H9 (cell line): ENCODE measurements around the gene TPD52L1. TPM values are rescaled to one million over a fixed set of nuclear protein-coding genes. Genes with fewer than 3 reads are reported as not detected.

ENCODE experiments used
- DNase-seq: peaks from one replicate; pipeline ENCODE4 v3.0.0-alpha.2; 2017
- H2AFZ ChIP-seq: one replicate; pipeline ENCODE4 v1.6.1; 2013; ENCODE audit warnings: mild to moderate bottlenecking, low read length, control low read depth, moderate library complexity
- H2AK5ac ChIP-seq: 2 replicates; pipeline ENCODE4 v1.6.1; 2013; ENCODE audit warnings: low read length, control low read depth, mixed read lengths; ENCODE audit not compliant: insufficient read length
- H2BK120ac ChIP-seq: one replicate; pipeline ENCODE4 v1.6.1; 2013; ENCODE audit warnings: low read depth, mild to moderate bottlenecking, low read length, control low read depth, inconsistent platforms; ENCODE audit not compliant: poor library complexity, severe bottlenecking
- H2BK12ac ChIP-seq: 2 replicates; pipeline ENCODE4 v1.6.1; 2013; ENCODE audit warnings: low read length, control low read depth, mixed read lengths, low read depth; ENCODE audit not compliant: insufficient read length
- H2BK15ac ChIP-seq: 2 replicates; pipeline ENCODE4 v1.6.1; 2013; ENCODE audit warnings: low read depth, low read length, control low read depth
- H2BK20ac ChIP-seq: one replicate; pipeline ENCODE4 v1.6.1; 2013; ENCODE audit warnings: low read depth, mild to moderate bottlenecking, low read length, control low read depth, inconsistent platforms; ENCODE audit not compliant: poor library complexity, severe bottlenecking
- H2BK5ac ChIP-seq: 2 replicates; pipeline ENCODE4 v1.6.1; 2013; ENCODE audit warnings: low read length, control low read depth, mixed read lengths; ENCODE audit not compliant: insufficient read length
- H3K14ac ChIP-seq: 2 replicates; pipeline ENCODE4 v1.6.1; 2013; ENCODE audit warnings: low read length, control low read depth; ENCODE audit not compliant: insufficient read depth
- H3K18ac ChIP-seq: 2 replicates; pipeline ENCODE4 v1.6.1; 2013; ENCODE audit warnings: low read depth, mild to moderate bottlenecking, mixed read lengths, low read length, control low read depth; ENCODE audit not compliant: insufficient read length
- H3K23ac ChIP-seq: 2 replicates; pipeline ENCODE4 v1.6.1; 2013; ENCODE audit warnings: low read length, control low read depth, mixed read lengths, low read depth; ENCODE audit not compliant: insufficient read length
- H3K23me2 ChIP-seq: 2 replicates; pipeline ENCODE4 v1.6.1; 2013; ENCODE audit warnings: low read depth, mild to moderate bottlenecking, mixed read lengths, low read length, control low read depth; ENCODE audit not compliant: insufficient read length, poor library complexity, severe bottlenecking
- H3K27ac ChIP-seq: 2 replicates; pipeline ENCODE4 v1.5.1; 2013; ENCODE audit warnings: low read length, control low read depth, mixed read lengths, low read depth; ENCODE audit not compliant: insufficient read length
- H3K27me3 ChIP-seq: 2 replicates; pipeline ENCODE4 v1.6.1; 2013; ENCODE audit warnings: low read length, control low read depth, inconsistent platforms; ENCODE audit not compliant: insufficient read depth
- H3K4ac ChIP-seq: 2 replicates; pipeline ENCODE4 v1.6.1; 2013; ENCODE audit warnings: low read depth, mild to moderate bottlenecking, control low read depth, inconsistent platforms, low read length, moderate library complexity
- H3K4me1 ChIP-seq: 2 replicates; pipeline ENCODE4 v1.6.1; 2013; ENCODE audit warnings: low read length, control low read depth, inconsistent platforms; ENCODE audit not compliant: insufficient read depth
- H3K4me2 ChIP-seq: 2 replicates; pipeline ENCODE4 v1.6.1; 2013; ENCODE audit warnings: low read length, control low read depth, mixed read lengths; ENCODE audit not compliant: insufficient read length, insufficient read depth
- H3K56ac ChIP-seq: 2 replicates; pipeline ENCODE4 v1.6.1; 2013; ENCODE audit warnings: low read depth, mild to moderate bottlenecking, mixed read lengths, low read length, control low read depth; ENCODE audit not compliant: insufficient read length
- H3K79me1 ChIP-seq: 2 replicates; pipeline ENCODE4 v1.6.1; 2013; ENCODE audit warnings: low read depth, mild to moderate bottlenecking, moderate library complexity, low read length, control low read depth, inconsistent platforms; ENCODE audit not compliant: insufficient read depth, poor library complexity, severe bottlenecking
- H3K79me2 ChIP-seq: 2 replicates; pipeline ENCODE4 v1.6.1; 2013; ENCODE audit warnings: low read length, control low read depth, inconsistent platforms; ENCODE audit not compliant: insufficient read depth
- H3K9ac ChIP-seq: 2 replicates; pipeline ENCODE4 v1.6.1; 2013; ENCODE audit warnings: low read length, control low read depth, mixed read lengths; ENCODE audit not compliant: insufficient read length; ENCODE audit errors: extremely low read depth
- H3K9me3 ChIP-seq: one replicate; pipeline ENCODE4 v1.6.1; 2013; ENCODE audit warnings: low read depth, low read length, inconsistent platforms; ENCODE audit not compliant: control insufficient read depth
- H3T11ph ChIP-seq: one replicate; pipeline ENCODE4 v1.6.1; 2013; ENCODE audit warnings: mild to moderate bottlenecking, low read length, control low read depth, inconsistent platforms
- H4K20me1 ChIP-seq: one replicate; pipeline ENCODE4 v1.6.1; 2013; ENCODE audit not compliant: control insufficient read depth, insufficient read length, insufficient read depth
- H4K5ac ChIP-seq: 2 replicates; pipeline ENCODE4 v1.6.1; 2013; ENCODE audit warnings: low read depth, mild to moderate bottlenecking, mixed read lengths, low read length, control low read depth; ENCODE audit not compliant: insufficient read length
- H4K8ac ChIP-seq: replicated peaks from 2 replicates; pipeline ENCODE4 v1.6.1; 2013; ENCODE audit warnings: low read length, control low read depth, mixed read lengths, low read depth; ENCODE audit not compliant: insufficient read length
- H4K91ac ChIP-seq: 2 replicates; pipeline ENCODE4 v1.6.1; 2013; ENCODE audit warnings: low read depth, mild to moderate bottlenecking, moderate library complexity, mixed read lengths, low read length, control low read depth; ENCODE audit not compliant: insufficient read length
- H3K27ac Mint-ChIP-seq, 3 experiments: 2 replicates in 2 of 3; 3 replicates in 1 of 3; pipeline ENCODE4 v1.8.0; 2020 to 2021; ENCODE audit warnings: mixed read lengths in 3 of 3, mild to moderate bottlenecking in 1 of 3, moderate library complexity in 1 of 3
- H3K27me3 Mint-ChIP-seq: 2 replicates; pipeline ENCODE4 v1.8.0; 2021; ENCODE audit warnings: low read depth, mild to moderate bottlenecking, moderate library complexity, mixed read lengths
- H3K36me3 Mint-ChIP-seq, 3 experiments: 2 replicates in 2 of 3; 3 replicates in 1 of 3; pipeline ENCODE4 v1.8.0; 2020 to 2021; ENCODE audit warnings: low read depth in 3 of 3, mixed read lengths in 3 of 3; ENCODE audit not compliant: insufficient read depth in 1 of 3
- H3K4me1 Mint-ChIP-seq, 2 experiments: 2 replicates each; pipeline ENCODE4 v1.8.0; 2020; ENCODE audit warnings: mixed read lengths in 2 of 2
- H3K4me3 Mint-ChIP-seq, 2 experiments: 2 replicates in 1 of 2; 3 replicates in 1 of 2; pipeline ENCODE4 v1.8.0; 2020 to 2021; ENCODE audit warnings: mild to moderate bottlenecking in 2 of 2, mixed read lengths in 2 of 2, moderate library complexity in 1 of 2
- H3K9me3 Mint-ChIP-seq, 2 experiments: 2 replicates in 1 of 2; 3 replicates in 1 of 2; pipeline ENCODE4 v1.8.0; 2020; ENCODE audit warnings: mild to moderate bottlenecking in 2 of 2, mixed read lengths in 2 of 2, moderate library complexity in 1 of 2
- WGBS: extraction: QIAGEN DNeasy Blood & Tissue Kit; methylation state at CpG from one replicate; pipeline ENCODE4 v1.1.7; 2013; ENCODE audit warnings: missing lambda C conversion rate, low lambda C conversion rate, mixed read lengths; ENCODE audit not compliant: insufficient read length; ENCODE audit errors: extremely low coverage; 5-methylcytosine and 5-hydroxymethylcytosine counted together
- total RNA-seq: library from RNA; stranded (reverse); gene quantifications from 2 replicates; pipeline ENCODE4 v1.2.1, GENCODE V29; 2021
- TF ChIP-seq, protein P1 (sequence below): fragments of 200-600 bp; sonication (generic); conservative IDR thresholded peaks from 3 replicates; pipeline ENCODE4 v1.8.0; 2021; ENCODE audit warnings: antibody characterized with exemption, mild to moderate bottlenecking

TPD52L1 gene
- total RNA-seq, 1 experiment from 2014 or later: 6.6 TPM

DNA sequence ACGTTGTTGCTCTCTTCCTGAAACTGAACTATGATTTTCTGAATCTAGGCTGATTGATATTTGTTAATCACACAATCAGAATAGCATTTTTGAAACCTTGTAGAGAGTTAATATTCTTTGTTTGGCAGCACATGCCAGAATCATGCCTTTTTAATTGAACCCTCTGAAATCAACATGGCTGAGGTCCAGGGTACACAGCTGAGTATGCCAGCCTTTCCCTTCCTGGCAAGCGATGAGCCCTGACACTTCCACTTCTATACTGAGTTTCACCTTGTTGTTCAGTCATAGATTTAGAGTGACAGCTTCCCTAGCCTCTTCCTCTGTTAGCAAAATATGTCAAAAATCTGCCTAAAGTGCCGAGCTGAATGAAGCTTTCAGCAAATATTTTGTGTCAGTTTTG, 141.4 kb downstream of the TPD52L1 start:
- H2AFZ ChIP-seq: no peak overlapping the region
- H3K36me3 Mint-ChIP-seq: peaks cover 44 to 71% (median 68%) of the 10 kb centered on the region in 3 experiments
- WGBS: no CpG with 5 or more reads among the region's 3 CpGs

More for the DNA sequence above, 141.4 kb downstream of the TPD52L1 start:
- Histone ChIP-seq H4K5ac (no peak overlapping the region), H3K56ac (no peak overlapping the region), H3K4me1 (no peaks in the 10 kb centered on the region), H4K8ac (no peak overlapping the region), H3K79me2 (no peaks in the 10 kb centered on the region), H2BK20ac (no peak overlapping the region), H3K14ac (no peak overlapping the region), H3K9me3 (no peaks in the 10 kb centered on the region), H4K91ac (no peak overlapping the region), H4K20me1 (no peaks in the 10 kb centered on the region), H3K79me1 (no peaks in the 10 kb centered on the region), H2BK120ac (no peak overlapping the region), H3K23ac (no peak overlapping the region), H3K9ac (no peak overlapping the region), H2BK5ac (no peak overlapping the region), H3K4me2 (no peak overlapping the region), H3K23me2 (no peaks in the 10 kb centered on the region), H3K27ac (no peak overlapping the region), H2BK12ac (no peak overlapping the region), H3K18ac (no peak overlapping the region), H2BK15ac (no peak overlapping the region), H2AK5ac (no peak overlapping the region), H3T11ph (no peak overlapping the region), H3K27me3 (no peaks in the 10 kb centered on the region), H3K4ac (no peak overlapping the region)
- H3K27me3 Mint-ChIP-seq: no peaks in the 10 kb centered on the region
- no peak overlapping the region for H3K4me3 Mint-ChIP-seq
- H3K27ac Mint-ChIP-seq: no peak overlapping the region
- H3K9me3 Mint-ChIP-seq: no peaks in the 10 kb centered on the region
- TF ChIP-seq, protein P1, sequence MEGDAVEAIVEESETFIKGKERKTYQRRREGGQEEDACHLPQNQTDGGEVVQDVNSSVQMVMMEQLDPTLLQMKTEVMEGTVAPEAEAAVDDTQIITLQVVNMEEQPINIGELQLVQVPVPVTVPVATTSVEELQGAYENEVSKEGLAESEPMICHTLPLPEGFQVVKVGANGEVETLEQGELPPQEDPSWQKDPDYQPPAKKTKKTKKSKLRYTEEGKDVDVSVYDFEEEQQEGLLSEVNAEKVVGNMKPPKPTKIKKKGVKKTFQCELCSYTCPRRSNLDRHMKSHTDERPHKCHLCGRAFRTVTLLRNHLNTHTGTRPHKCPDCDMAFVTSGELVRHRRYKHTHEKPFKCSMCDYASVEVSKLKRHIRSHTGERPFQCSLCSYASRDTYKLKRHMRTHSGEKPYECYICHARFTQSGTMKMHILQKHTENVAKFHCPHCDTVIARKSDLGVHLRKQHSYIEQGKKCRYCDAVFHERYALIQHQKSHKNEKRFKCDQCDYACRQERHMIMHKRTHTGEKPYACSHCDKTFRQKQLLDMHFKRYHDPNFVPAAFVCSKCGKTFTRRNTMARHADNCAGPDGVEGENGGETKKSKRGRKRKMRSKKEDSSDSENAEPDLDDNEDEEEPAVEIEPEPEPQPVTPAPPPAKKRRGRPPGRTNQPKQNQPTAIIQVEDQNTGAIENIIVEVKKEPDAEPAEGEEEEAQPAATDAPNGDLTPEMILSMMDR: no peak
- no peak for DNase-seq
- H3K4me1 Mint-ChIP-seq: peaks cover 4 to 5% of the 10 kb centered on the region in 2 experiments; a peak in 2 of 4 replicates
